GM18867 (cell line): Measurements from ENCODE around the gene BBIP1.

Experiments
- ATAC-seq: cut with Tn5 transposase; IDR thresholded peaks from one replicate; pipeline ENCODE4 v1.9.1; 2021; ENCODE audit warnings: mild to moderate bottlenecking, moderate library complexity; ENCODE audit not compliant: unreplicated experiment

BBIP1 gene, protein sequence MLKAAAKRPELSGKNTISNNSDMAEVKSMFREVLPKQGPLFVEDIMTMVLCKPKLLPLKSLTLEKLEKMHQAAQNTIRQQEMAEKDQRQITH

DNA sequence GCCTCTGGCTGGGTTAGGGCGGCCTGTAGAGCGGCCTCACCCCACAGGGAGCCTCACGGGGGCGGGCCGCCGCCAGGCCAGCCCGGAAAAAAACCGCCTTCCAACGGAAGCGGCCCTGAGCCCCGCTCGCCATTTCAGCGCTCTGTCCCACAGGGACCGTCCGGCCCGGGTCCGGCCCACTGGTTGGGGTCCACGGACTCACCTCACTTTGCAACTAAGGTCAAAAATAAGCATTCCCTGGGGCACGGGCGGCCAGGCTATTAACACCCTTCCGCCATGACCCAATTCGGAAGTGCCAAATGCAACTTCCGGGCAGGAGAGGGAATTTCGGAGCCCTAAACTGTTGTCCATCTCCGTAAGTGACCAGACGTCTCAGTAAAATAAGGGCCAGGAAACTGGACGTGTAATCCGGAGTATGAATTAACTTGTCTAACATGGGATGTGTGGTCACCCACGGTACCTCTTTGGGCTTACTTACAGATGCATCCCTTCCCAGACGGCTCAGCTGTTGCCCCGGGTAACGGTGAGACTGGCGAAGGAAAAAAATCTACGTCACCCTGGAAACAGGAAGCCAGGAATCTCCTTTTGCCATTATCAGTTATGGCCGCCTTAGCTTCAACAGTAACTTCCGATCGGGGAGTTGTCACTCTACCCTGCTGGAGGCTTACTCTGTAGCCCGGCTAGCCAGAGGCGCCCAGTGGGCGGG is at the start of gene BBIP1:
BBIP1 (minus strand) TSS at position 538 of the 706 bp plus-strand sequence. CDS start 1,023 bp downstream, outside the sequence.
- peak; percentile 61 for ATAC-seq

DNA sequence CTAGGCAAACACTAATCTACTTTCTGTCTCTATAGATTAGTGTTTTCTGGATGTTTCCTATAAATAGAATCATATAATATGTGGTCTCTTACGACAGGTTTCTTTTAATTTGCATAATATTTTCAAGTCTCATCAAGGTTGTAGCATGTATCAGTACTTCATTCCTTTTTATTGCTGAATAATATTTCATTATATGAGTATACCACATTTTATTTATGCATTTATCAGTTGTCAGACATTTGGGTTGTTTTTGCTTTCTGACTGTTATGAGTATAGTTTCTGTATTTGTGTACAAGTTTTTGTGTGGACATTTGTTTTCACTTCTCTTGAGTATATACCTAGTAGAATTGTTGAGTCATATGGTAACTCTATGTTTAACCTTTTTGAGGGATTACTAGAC is 48.7 kb upstream of the BBIP1 start:
- ATAC-seq, result peak; percentile 50

DNA sequence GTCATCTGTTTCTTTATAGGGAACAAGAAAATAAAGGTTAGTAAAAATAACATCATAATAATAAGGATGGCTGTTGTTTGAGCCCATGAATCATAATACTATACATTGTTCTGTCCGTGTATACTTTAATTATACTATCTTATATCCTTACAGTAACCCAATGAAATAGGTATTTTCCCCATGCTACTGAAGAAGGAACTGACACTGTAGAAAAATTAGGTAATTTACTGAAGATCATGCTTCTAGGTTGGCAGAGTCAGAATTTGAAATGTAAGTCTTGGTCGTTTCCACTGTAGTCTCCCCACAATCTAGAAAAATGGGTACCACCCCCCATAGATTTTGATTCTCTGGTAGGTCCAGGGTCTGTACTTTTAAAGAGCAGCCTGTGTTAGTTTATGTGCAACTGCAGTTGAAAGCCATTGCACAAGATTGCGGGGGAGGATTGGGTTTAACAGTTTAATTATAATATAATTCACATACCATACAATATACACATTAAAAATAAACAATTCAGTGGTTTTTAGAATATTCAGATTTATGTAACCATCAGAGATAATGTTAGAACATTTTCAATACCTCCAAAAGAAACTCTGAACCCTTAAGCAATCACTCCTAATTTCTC is 48.1 kb upstream of the BBIP1 start:
- peak; percentile 29 for ATAC-seq

DNA sequence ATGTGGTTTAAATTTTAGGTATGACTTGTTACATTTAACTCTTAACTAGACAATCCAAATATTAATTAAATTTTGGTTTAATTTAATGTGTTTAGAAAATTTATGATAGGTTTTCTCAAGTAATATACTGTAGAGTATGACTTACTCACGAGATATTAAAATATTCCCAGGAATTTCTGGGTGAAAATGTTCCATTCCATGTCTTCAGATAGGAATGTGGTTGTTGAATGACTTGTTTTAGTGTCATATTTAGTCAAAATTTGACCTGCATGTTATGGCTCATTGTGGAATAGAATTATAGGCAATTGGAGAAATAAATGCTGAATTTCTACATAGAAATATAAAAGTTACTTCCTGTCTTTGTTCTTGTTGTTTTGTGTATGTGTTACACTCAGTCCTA is 47.2 kb upstream of the BBIP1 start:
- no peak for ATAC-seq

DNA sequence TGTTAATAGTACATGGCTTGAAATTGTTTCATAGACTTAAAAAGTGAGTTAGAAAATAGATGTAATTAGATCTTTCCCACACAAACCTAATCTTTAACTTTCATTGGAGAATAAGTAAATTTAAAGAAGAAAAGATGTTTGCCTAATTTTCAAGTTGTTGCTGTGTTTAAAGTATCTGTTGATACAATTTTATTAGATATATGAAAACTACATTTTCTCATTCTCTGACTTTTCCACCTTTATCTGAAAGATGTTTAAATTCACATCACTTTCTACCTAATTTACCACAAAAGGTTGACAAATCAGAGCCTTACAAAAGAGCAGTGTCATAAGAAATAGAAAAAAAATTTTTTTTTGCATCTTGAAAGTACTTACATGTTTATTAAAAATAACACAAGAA is 46.2 kb upstream of the BBIP1 start:
- ATAC-seq, result no peak

DNA sequence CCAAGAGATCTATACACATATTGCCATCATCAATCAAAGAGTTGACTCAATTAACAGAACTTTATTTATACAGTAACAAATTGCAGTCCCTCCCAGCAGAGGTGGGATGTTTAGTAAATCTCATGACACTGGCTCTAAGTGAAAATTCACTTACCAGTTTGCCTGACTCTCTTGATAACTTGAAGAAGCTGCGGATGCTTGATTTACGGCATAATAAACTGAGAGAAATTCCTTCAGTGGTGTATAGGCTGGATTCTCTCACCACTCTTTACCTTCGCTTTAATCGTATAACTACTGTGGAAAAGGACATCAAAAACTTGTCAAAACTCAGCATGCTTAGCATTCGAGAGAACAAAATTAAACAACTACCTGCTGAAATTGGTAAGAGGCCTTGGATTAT is 45.7 kb upstream of the BBIP1 start:
- no peak for ATAC-seq

DNA sequence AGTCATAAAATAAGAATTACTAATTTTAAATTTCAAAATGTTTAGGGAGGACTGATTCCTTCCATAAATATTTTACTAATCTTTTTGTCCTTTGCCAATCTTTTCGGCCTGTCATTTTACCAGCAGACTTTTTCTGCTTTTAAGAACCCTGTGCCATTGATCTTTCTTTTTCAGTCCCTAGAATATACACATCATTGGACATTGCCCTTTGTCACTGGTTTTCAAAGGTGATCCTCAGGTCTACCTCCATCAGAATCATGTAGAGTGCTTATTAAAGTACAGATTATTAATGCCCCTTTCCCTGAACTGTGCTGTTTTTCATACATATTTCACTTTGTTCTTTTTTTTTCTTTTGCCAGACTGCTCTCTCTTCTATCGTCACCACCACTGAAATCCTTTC is 44.2 kb upstream of the BBIP1 start:
- no peak for ATAC-seq

DNA sequence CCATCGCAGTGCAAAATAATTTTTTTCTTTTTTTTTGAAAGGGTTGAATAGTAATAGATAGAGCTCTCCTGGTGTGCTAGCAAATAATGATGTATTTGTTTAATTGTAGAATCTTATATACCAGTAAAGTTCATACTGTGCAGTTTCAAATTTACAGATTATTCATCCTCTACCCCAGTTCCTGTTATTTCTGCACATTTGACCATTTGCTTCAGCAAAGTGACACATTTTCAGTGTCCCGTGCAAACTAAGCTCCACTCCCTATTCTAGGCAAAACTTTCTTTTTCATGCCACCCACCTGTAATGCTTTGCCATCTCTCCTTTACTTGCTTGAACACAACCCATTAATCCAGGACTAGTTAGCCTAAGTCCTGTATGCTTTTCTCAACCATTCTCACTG is 43.5 kb upstream of the BBIP1 start:
- no peak for ATAC-seq

DNA sequence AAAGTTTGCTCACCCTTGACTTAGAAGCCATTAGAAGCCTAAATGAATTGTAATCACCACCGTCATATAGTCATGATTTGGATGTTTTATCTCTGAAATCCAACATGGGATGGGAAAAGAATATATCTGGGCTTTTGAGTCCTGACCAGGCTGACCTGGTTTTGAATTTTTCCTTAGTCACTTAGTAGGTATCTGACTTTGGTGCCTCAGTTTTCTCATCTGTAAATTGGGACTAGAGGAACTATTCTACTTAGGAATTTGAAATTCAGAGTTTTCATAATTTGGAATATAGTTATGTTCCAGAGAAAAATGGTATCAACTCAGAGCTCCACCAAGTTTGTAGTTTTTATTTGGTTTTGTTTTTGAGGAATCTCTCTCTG is 41.3 kb upstream of the BBIP1 start:
- ATAC-seq, result no peak

DNA sequence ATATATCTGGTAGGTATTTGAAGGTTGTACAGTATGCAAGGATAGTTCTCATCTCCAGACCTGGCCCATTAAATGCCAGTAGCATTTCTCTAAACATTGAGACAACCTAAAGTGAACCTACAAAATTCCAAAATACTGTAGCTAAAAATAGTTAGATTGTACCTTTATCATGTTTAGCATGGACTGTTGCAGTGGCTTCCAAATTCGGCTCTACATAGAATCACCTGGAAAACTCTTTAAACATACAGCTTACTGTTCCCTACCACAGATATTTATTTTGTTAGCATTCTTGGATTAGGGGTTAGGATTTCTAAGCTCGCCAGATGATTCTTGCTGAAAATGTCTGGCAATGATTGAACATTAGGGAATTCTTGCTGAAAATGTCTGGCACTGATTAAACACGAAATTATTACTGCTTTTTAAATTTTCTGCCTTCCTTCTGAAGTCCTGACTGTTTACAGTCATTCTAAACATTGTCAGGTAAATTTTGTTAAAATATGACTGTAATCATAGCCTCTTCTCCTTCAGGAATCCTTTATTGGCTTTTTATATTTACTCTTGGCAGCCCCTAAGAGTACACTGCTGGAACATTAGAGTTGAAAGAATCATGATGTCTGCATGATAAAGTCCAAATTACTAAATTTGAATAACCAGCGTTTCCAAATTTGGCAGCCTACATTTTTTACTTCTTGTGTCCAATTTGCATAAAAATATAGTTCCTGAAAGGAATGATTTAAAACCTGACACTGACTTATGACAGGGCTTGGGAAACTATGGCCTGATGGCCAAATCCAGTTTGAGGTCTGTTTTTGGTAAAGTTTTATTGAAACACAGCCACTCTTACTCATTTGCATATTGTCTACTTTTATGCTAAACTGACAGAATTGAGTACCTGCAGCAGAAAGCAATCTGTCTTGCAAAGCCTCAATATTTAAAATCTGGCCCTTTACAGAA is 40.7 kb upstream of the BBIP1 start:
- no peak for ATAC-seq

DNA sequence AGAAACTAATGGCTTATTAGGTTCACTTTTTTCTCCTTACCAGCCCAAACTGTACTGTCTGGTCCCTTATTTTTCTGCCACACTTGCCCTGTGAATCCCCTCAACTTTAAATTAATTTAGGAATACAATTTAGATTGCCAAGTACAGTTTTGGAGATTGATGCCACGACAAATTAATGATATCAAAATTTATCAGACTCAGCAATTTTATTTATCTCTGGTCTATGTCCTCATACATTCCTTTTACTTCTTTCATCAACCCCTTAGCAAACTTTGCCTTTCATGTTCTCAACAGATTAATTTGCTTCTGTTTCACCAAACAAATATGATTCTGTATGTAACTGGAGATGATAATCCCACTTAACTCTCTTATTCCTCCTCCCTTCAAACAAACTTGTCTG is 38.6 kb upstream of the BBIP1 start:
- ATAC-seq, result no peak

DNA sequence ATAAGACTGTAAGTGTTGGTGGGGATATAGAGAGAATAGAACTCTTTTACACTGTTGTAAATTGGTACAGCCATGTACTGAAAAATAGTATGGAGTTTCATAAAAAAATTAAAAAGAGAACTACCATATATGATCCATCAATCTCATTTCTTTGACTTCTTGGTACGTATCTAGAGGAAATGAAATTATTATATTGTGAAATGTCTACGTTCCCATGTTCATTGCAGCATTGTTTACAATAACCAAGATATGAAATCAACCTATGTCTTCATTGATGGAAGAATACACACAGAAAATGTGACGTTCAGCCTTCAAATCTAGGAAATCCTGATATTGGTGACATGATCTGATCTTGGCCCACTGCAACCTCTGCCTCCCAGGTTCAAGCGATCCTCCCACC is 32.4 kb upstream of the BBIP1 start:
- ATAC-seq, result no peak

DNA sequence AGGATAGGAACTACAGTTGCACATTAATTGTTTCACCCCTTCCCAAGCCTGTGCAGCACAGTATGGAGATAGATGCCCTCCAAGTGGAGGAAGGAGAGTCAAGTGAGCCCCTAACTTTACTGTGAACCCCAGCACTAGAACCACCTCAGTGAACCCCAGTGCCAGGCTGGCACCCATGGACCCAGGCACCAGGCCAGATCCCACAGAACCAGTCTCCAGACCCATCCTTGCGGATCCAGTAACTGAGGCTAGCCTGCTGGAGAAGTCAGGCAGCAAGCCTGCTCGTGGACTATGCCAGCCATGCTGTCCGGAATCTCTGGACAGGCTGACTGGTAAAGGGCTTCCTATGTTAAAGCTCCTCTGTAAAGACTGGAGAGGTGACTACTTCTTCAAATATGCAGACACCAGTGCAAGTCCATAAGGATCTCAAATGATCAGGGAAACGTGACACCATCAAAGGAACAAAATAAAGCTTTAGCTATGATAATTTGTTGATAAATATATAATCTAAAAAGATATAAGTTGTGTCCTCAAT is 28.1 kb upstream of the BBIP1 start:
- ATAC-seq, result no peak

DNA sequence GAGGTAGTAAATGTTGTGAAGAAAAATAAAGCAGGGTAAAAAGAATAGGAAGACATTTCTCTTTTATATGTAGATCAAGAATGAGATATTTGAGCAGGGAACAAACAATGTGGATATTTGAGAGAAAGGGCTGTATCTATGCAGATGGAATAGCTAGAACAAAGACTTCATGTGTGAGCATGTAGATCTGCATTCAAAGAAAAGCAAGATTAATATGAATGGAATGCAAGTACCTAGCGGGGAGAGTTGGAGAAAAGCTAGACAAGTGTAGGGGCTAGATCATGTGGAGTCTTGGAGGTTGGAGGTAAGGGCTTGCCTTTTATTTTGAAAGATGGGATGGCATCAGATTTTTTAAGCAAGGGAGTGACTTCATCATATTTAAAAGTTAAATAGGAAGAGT is 27.5 kb upstream of the BBIP1 start:
- ATAC-seq, result no peak

DNA sequence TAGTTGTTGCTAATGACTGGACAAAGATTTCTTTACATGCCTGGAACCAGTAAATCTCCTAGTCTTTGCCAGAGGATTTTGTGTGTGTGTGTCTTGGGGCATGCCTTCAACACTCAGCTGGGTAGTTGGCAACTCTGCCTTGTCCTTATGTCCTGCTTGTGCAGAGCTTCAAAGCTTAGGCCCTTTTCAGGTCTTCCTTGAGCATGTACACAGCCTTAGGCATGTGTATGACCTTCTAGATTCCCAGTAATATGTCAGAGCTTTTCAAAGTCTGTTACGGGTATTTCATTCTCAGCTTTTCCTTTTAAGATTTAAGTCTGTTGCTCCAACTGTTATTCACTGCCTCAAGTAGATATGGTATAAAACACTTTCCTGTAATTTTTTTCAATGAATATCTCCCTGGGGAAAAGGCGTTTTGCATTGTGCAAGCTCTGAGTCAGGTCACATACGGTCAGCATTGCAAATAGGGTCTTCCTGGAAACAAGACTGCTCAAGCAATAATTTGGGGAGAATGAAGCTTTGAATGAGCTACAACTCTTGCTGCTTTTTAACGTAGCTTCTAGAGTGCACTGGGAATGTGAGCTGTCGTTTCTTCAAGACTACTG is 25.9 kb upstream of the BBIP1 start:
- ATAC-seq, result no peak

DNA sequence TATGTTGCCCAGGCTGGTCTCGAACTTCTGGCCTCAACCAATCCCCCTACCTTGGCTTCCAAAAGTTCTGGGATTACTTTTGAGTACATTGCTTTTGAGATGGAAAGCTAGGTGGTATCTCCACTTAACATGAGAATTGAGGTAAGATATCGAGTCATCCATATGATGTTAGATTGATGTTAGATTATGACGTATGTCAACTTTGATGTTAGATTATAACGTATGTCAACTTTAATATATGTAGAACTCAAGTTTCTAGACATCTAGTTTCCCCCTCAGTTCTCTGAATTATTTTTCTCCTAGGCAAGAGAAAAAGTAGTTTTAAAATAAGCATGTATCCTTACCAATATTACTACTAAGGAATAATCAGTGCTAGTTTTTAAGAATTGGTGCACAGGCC is 20.4 kb upstream of the BBIP1 start:
- no peak for ATAC-seq

DNA sequence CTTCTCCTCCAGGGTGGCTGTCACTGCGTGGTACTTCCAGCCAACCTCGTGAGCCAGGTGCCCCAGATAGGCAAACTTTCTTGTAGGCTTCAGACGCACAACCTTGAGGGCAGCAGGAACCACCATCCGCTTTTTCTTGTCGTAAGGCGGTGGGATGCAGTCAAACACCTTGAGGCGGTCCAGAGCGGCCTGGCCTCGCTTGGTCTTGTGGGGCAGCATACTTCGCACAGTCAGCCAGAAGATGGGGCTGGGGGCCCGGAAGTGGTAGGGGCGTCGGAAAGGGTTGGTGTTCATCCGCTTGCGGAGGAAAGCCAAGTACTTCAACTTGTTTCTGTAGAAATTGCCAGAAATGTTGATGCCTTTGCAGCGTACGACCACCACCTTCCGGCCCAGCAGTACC is 17.8 kb upstream of the BBIP1 start:
- no peak for ATAC-seq

DNA sequence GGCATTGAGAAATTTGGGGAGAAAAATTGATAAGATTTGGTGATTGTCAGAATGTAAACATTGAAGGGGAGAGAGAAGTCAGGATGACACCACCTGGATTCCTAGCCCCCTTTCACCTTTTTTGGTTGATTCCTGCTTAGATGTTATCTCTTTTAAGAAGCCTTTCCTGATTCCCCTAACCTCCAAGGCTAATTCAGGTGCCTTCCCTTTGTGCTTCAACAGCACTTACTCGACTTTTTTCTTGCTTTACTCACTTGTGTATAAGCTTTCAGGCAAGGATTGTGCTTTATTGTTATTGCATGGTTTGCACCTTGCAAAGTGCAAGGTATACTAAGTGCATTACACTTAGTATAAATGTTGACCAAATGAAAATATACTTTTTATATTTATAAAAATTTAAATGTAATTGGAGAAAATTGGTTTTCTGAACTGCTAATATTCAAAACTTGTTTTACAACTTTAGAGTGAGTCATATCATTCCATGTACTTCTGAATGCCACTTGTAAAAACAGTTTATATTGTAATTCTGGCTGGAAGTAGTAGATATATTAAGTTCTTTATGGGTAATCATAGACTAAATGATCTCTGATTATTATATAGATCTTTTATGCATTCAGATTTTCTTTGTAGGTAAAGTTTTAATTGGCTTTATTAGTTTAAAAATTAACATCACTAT is 13.7 kb upstream of the BBIP1 start:
- no peak for ATAC-seq

DNA sequence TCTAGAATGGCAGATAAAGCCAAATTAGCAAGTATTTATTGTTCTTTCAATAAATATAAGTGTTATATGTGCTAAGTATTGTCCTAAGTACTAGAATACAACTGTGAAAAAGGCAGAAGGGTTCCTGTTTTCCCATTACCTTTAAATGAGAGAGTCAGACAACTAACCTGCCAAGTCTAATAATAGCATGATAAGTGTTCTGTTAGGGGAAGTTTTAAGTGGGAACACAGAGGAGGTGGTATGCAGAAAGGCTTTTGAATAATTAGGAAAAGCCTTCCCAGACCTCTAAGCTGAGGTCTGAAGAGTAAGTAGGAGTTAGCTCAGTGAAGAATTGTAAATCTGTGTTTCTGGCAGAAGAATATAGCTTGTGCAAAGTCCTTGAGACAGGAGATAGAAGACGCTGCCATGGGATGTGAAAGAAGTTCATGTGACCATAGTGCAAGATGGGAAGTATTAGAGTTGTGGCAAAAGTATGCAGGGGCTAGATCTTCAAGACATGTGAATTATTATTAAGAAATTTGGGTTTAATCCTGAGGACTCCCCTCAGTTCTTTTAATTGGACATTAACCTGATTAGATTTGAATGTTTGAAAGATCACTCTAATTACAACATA is 12.9 kb upstream of the BBIP1 start:
- no peak for ATAC-seq

DNA sequence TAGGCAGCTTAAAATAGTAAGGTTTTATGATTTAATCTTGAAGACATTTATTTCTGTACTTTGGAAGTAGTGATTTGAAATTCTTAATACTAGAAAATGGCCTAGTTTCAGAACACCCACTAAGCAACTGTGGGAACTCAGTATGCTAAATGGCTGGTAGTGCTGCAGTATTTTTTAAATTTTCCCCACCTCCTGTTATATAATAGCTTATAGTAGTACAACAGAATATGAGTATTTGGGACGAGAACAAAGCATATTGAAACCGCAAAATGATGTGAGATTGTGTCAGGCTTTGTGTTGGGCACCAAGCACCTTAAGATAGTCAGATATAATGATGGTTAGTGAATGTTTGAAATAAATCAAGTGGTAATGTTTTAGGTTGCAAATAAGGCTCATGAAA is 8.5 kb upstream of the BBIP1 start:
- no peak for ATAC-seq
